CD4-positive, alpha-beta memory T cell (primary cell): Measurements from ENCODE around the gene PLEKHO2. TPM values are rescaled to one million over a fixed set of nuclear protein-coding genes. Genes with fewer than 3 reads are reported as not detected.
A peak's percentile ranks its signal among the peaks of the same experiment; 100 is the strongest.

Experiments
- CTCF ChIA-PET: fragments of 350-600 bp; sonication (Branson Sonifier 250); formaldehyde crosslinking; loops from one replicate; lab custom pipeline; 2021; ENCODE audit warnings: inconsistent platforms; ENCODE audit not compliant: partially characterized antibody; lab: Charles Lee
- POLR2A ChIA-PET: fragments of 350-600 bp; sonication (Branson Sonifier 250); formaldehyde crosslinking; loops from one replicate; lab custom pipeline; 2021; ENCODE audit not compliant: partially characterized antibody; lab: Charles Lee
- DNase-seq, 5 donors: peaks; one replicate each; pipeline versions ENCODE4 v3.0.0 to v3.0.0-alpha.2; 2020 to 2022; ENCODE audit warnings: mixed read lengths in 1 of 5
- H3K27ac ChIP-seq: one replicate; pipeline ENCODE4 v1.7.0; 2013; ENCODE audit warnings: low read depth, low read length
- H3K27me3 ChIP-seq: 2 replicates; pipeline ENCODE4 v1.7.0; 2013; ENCODE audit warnings: mild to moderate bottlenecking, low read length, moderate library complexity; ENCODE audit not compliant: insufficient read depth
- H3K36me3 ChIP-seq: 2 replicates; pipeline ENCODE4 v1.7.0; 2013; ENCODE audit warnings: mild to moderate bottlenecking, low read length, moderate library complexity; ENCODE audit not compliant: insufficient read depth
- H3K4me1 ChIP-seq: 2 replicates; pipeline ENCODE4 v1.7.0; 2013; ENCODE audit warnings: mild to moderate bottlenecking, low read length, moderate library complexity; ENCODE audit not compliant: insufficient read depth
- H3K4me3 ChIP-seq, 2 donors: one replicate each; pipeline ENCODE4 v1.7.0; 2013; ENCODE audit warnings: low read length in 2 of 2, mild to moderate bottlenecking in 1 of 2
- H3K9me3 ChIP-seq, 2 donors: one replicate each; pipeline ENCODE4 v1.7.0; 2013; ENCODE audit warnings: low read length in 2 of 2, control low read depth in 1 of 2; ENCODE audit not compliant: control insufficient read depth in 1 of 2
- H3K27ac Mint-ChIP-seq, 7 donors: one replicate each; pipeline ENCODE4 v1.8.0; 2020 to 2021; ENCODE audit warnings: mixed read lengths in 7 of 7, mild to moderate bottlenecking in 6 of 7, inconsistent platforms in 3 of 7, moderate library complexity in 3 of 7
- H3K27me3 Mint-ChIP-seq, 2 donors: one replicate each; pipeline ENCODE4 v1.8.0; 2020 to 2021; ENCODE audit warnings: mixed read lengths in 2 of 2
- H3K36me3 Mint-ChIP-seq, 2 donors: one replicate each; pipeline ENCODE4 v1.8.0; 2020 to 2021; ENCODE audit warnings: mixed read lengths in 2 of 2, inconsistent platforms in 1 of 2, mild to moderate bottlenecking in 1 of 2
- H3K4me1 Mint-ChIP-seq, 4 donors: one replicate each; pipeline ENCODE4 v1.8.0; 2020 to 2021; ENCODE audit warnings: mixed read lengths in 4 of 4, mild to moderate bottlenecking in 1 of 4
- H3K4me3 Mint-ChIP-seq, 8 donors: one replicate each; pipeline ENCODE4 v1.8.0; 2020 to 2021; ENCODE audit warnings: mixed read lengths in 8 of 8, mild to moderate bottlenecking in 7 of 8, moderate library complexity in 6 of 8, inconsistent platforms in 3 of 8
- H3K9me3 Mint-ChIP-seq, 8 donors: one replicate each; pipeline ENCODE4 v1.8.0; 2020 to 2021; ENCODE audit warnings: mixed read lengths in 8 of 8, mild to moderate bottlenecking in 5 of 8, inconsistent platforms in 3 of 8, moderate library complexity in 1 of 8
- intact Hi-C: fragments of 100-400 bp; cut with micrococcal nuclease; formaldehyde crosslinking; loops from one replicate; pipeline ENCODE4 v1.15.1; 2023
- polyA plus RNA-seq, 2 donors: library from polyadenylated mRNA; unstranded; fragments of 300-500 nt; fragmentation: Illumina TruSeq; gene quantifications; one replicate each; pipeline ENCODE4 v1.2.3, GENCODE V29; 2021
- total RNA-seq, 2 experiments: library from RNA; stranded (reverse); gene quantifications; one replicate each; pipeline ENCODE4 v1.2.3, GENCODE V29; 2021

Gene PLEKHO2
- total and polyA plus RNA-seq, 4 experiments from 2014 or later = 10.6 to 29.1 (median 23.4) TPM

GRCh38 chr15:64842096-64842939, 603 bp downstream of the PLEKHO2 start:
- H3K4me3 ChIP-seq = peak overlapping the region; percentile 81 to 88
- H3K27ac ChIP-seq = peak overlapping the region; percentile 84
- Mint-ChIP-seq H3K4me3 (peak overlapping the region; percentile 85 to 99 (median 98)), H3K4me1 (peaks cover 55 to 89% (median 73%) of the 10 kb centered on the region in 4 donors), H3K36me3 (peaks cover 0 to 15% of the 10 kb centered on the region in 2 donors), H3K27ac (peak overlapping the region; percentile 78 to 99 (median 97)), H3K9me3 (peaks cover 0 to 2% (median 0%) of the 10 kb centered on the region in 8 donors), H3K27me3 (no peaks in the 10 kb centered on the region)
- ChIA-PET POLR2A (interaction anchor here (1.2 to 16.3 kb wide), 2 partner anchors 51 to 343 kb away, joined by 3 to 331 read pairs; no protein-coding TSS in a partner anchor), CTCF (interaction anchor here (3.7 kb wide), 1 partner anchor 52 kb away, joined by 19 read pairs; no protein-coding TSS in a partner anchor)
- peak in 1 of 5 donors; percentile 45 for DNase-seq
- no peaks in the 10 kb centered on the region for H3K36me3 ChIP-seq
- intact Hi-C loops = loop anchor here (5.0 kb wide), 1 partner anchor 150 kb away; no protein-coding TSS in a partner anchor
- no peaks in the 10 kb centered on the region for H3K9me3 ChIP-seq
- peaks cover 90% of the 10 kb centered on the region for H3K4me1 ChIP-seq
- H3K27me3 ChIP-seq = no peaks in the 10 kb centered on the region

- DNase-seq = no peak
- POLR2A ChIA-PET = interaction anchor here (1.1 to 16.3 kb wide), 4 partner anchors 17 to 343 kb away, joined by 3 to 331 read pairs (median 4); partner anchors contain the start of gene PIF1
- H3K4me3 Mint-ChIP-seq = peak overlapping the region; percentile 85 to 99 (median 98)
- peaks cover 53 to 88% (median 73%) of the 10 kb centered on the region in 4 donors for H3K4me1 Mint-ChIP-seq
- no peaks in the 10 kb centered on the region for H3K27me3 ChIP-seq
- H3K36me3 Mint-ChIP-seq = peaks cover 0 to 19% of the 10 kb centered on the region in 2 donors
- H3K4me3 ChIP-seq = peak overlapping the region; percentile 81 to 88
- H3K9me3 ChIP-seq = no peaks in the 10 kb centered on the region
- intact Hi-C loops = loop anchor here (5.0 kb wide), 1 partner anchor 149 kb away; no protein-coding TSS in a partner anchor
- peak overlapping the region; percentile 72 to 99 (median 93) for H3K27ac Mint-ChIP-seq
- H3K27me3 Mint-ChIP-seq = no peaks in the 10 kb centered on the region
- CTCF ChIA-PET = interaction anchor here (1.1 to 3.7 kb wide), 4 partner anchors 8 to 113 kb away, joined by 4 to 19 read pairs (median 10); no protein-coding TSS in a partner anchor
- peaks cover 0 to 2% (median 0%) of the 10 kb centered on the region in 8 donors for H3K9me3 Mint-ChIP-seq
- peaks cover 3% of the 10 kb centered on the region for H3K36me3 ChIP-seq
- peaks cover 90% of the 10 kb centered on the region for H3K4me1 ChIP-seq
- H3K27ac ChIP-seq = peak overlapping the region; percentile 84
Measured at GRCh38 chr15:64842986-64843561, 1.4 kb downstream of the PLEKHO2 start.

- Histone ChIP-seq H3K4me3 (peak overlapping the region; percentile 24 to 50), H3K36me3 (peaks cover 6% of the 10 kb centered on the region), H3K27me3 (no peaks in the 10 kb centered on the region), H3K27ac (peak overlapping the region; percentile 45), H3K9me3 (no peaks in the 10 kb centered on the region), H3K4me1 (peaks cover 83% of the 10 kb centered on the region)
- Mint-ChIP-seq H3K4me1 (peaks cover 48 to 85% (median 69%) of the 10 kb centered on the region in 4 donors), H3K4me3 (peak overlapping the region; percentile 85 to 99 (median 98)), H3K9me3 (peaks cover 0 to 2% (median 0%) of the 10 kb centered on the region in 8 donors), H3K27ac (peak overlapping the region; percentile 72 to 99 (median 88)), H3K36me3 (peaks cover 4 to 25% of the 10 kb centered on the region in 2 donors), H3K27me3 (no peaks in the 10 kb centered on the region)
- POLR2A ChIA-PET = interaction anchor here (1.1 to 16.3 kb wide), 3 partner anchors 18 to 50 kb away, joined by 3 to 331 read pairs (median 6); partner anchors contain the start of gene PIF1
- intact Hi-C loops = loop anchor here (5.0 kb wide), 1 partner anchor 148 kb away; no protein-coding TSS in a partner anchor
- CTCF ChIA-PET = interaction anchor here (0.9 to 3.7 kb wide), 6 partner anchors 9 to 116 kb away, joined by 3 to 19 read pairs (median 6); no protein-coding TSS in a partner anchor
- no peak for DNase-seq
Measured at GRCh38 chr15:64843991-64844390, 2.3 kb downstream of the PLEKHO2 start.

- peak overlapping the region; percentile 24 to 50 for H3K4me3 ChIP-seq
- Mint-ChIP-seq H3K4me3 (peak overlapping the region; percentile 85 to 99 (median 98)), H3K4me1 (peaks cover 44 to 78% (median 64%) of the 10 kb centered on the region in 4 donors), H3K9me3 (peaks cover 0 to 2% (median 0%) of the 10 kb centered on the region in 8 donors), H3K27me3 (no peaks in the 10 kb centered on the region), H3K36me3 (peaks cover 4 to 29% of the 10 kb centered on the region in 2 donors), H3K27ac (peak overlapping the region; percentile 72 to 99 (median 88))
- no peaks in the 10 kb centered on the region for H3K9me3 ChIP-seq
- DNase-seq = peak in 1 of 5 donors; percentile 24
- intact Hi-C loops = loop anchor here (5.0 kb wide), 1 partner anchor 148 kb away; no protein-coding TSS in a partner anchor
- peak overlapping the region; percentile 45 for H3K27ac ChIP-seq
- H3K4me1 ChIP-seq = peaks cover 76% of the 10 kb centered on the region
- CTCF ChIA-PET = interaction anchor here (0.9 to 3.7 kb wide), 5 partner anchors 9 to 116 kb away, joined by 3 to 19 read pairs (median 8); no protein-coding TSS in a partner anchor
- no peaks in the 10 kb centered on the region for H3K27me3 ChIP-seq
- POLR2A ChIA-PET = interaction anchor here (1.0 to 16.3 kb wide), 2 partner anchors 13 to 49 kb away, joined by 3 to 331 read pairs; no protein-coding TSS in a partner anchor
- H3K36me3 ChIP-seq = peaks cover 6% of the 10 kb centered on the region
Measured at GRCh38 chr15:64844576-64845145, 2.9 kb downstream of the PLEKHO2 start.

GRCh38 chr15:64845183-64845611, 3.5 kb downstream of the PLEKHO2 start:
- DNase-seq = no peak
- peaks cover 6 to 33% of the 10 kb centered on the region in 2 donors for H3K36me3 Mint-ChIP-seq
- Histone ChIP-seq H3K36me3 (peaks cover 8% of the 10 kb centered on the region), H3K4me1 (peaks cover 70% of the 10 kb centered on the region), H3K27me3 (no peaks in the 10 kb centered on the region), H3K27ac (peak overlapping the region; percentile 45), H3K9me3 (no peaks in the 10 kb centered on the region), H3K4me3 (peak overlapping the region; percentile 24 to 50)
- H3K27me3 Mint-ChIP-seq = no peaks in the 10 kb centered on the region
- ChIA-PET POLR2A (interaction anchor here (1.0 to 16.3 kb wide), 4 partner anchors 11 to 49 kb away, joined by 3 to 331 read pairs (median 3); no protein-coding TSS in a partner anchor), CTCF (interaction anchor here (0.9 to 3.7 kb wide), 5 partner anchors 10 to 117 kb away, joined by 3 to 19 read pairs (median 8); no protein-coding TSS in a partner anchor)
- H3K4me1 Mint-ChIP-seq = peaks cover 41 to 73% (median 60%) of the 10 kb centered on the region in 4 donors
- intact Hi-C loops = no loop called here
- H3K4me3 Mint-ChIP-seq = peak overlapping the region; percentile 85 to 99 (median 98)
- peaks cover 0 to 2% (median 0%) of the 10 kb centered on the region in 8 donors for H3K9me3 Mint-ChIP-seq
- peak overlapping the region; percentile 78 to 99 (median 93) for H3K27ac Mint-ChIP-seq
